ENCODE results near the gene SRCAP.
A peak's percentile ranks its signal among the peaks of the same experiment; 100 is the strongest.

SRCAP gene
- 9.8 to 15.2 reads per million in 2 experiments for total RNA-seq

DNA sequence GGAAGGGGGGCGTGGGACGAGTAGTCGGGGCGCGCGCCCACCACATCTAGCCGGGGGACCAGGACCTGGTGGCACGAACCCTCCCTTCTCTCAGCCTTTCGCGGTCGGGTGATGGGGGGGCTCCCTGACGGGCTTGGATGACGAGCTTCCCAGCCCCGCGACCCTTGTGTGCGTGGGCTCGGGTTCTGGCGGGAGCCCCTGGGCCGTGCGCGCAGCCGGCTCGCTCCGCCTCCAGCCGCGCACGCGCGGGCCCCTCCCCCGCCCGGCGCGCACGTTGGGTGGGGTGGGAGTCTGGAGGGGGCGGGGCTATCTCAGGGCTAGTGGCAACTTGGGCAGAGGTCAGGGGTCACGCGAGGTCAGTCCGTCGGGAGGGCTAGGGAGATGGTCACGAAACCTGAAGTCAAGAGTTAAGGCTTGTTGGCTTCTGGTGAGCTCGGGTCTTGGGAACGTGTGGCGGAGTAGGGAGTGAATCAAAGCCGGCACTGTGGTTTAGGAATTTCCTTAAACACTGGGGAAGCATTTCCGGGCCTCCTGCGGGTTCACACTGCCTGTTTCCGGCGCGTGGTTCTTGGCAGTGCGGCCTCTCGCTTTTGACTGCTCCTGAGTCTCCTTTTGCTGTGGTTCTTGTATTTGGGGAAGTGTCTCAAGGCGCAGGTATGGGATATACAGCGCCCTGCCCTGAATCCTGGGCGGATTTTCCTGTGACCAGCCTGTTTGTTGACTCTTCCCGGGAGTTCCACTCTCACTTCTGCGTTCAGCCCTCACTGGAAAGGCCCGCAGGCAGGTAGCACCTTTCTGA, at the start of gene SRCAP:
Gene SRCAP, plus strand, starts transcription at position 356 of the 799 bp plus-strand sequence. CDS start 1,654 bp downstream, outside the sequence.
- DNase-seq (ENCODE audit: low read depth) = peak; percentile 66

DNA sequence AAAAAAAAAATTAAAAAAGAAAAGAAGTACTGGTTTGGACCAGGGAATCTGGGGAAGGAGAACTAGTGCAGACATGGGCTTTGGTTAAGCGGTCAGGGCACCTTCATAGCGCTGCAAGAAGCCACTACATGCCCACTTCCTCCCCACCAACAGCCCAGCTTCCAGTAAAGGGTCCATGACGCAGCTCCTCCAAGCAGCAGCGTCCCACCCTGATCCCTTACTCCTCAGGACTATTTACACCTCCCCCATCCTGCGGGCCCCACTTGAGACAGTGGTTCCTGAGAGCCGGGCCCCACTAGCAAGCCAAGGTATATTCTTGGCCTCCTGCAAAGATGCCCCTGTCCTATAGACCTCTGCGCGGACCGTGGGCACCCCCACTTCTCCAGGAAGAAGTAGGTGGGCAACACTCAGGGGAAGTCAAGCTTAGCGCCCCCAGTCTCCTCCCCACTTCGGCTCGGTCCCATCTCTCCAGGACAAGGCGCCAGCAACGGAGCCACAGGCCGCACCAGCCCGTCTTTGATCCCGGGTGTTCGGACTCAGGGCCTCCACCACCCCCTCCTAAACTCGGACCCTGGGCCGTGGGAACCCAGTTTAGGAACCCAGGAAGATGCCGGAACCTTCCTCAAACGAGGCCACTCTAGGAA, 49.1 kb upstream of the SRCAP start:
- DNase-seq (ENCODE audit: low read depth) = no peak

- DNase-seq (ENCODE audit: low read depth) = peak; percentile 97
Measured at GRCh38 chr16:30650369-30651123, 48.4 kb upstream of the SRCAP start, which contains the start of gene PRR14. Gene PRR14 (plus strand): TSS chr16:30650960. CDS start chr16:30651646, 686 bp downstream.

DNA sequence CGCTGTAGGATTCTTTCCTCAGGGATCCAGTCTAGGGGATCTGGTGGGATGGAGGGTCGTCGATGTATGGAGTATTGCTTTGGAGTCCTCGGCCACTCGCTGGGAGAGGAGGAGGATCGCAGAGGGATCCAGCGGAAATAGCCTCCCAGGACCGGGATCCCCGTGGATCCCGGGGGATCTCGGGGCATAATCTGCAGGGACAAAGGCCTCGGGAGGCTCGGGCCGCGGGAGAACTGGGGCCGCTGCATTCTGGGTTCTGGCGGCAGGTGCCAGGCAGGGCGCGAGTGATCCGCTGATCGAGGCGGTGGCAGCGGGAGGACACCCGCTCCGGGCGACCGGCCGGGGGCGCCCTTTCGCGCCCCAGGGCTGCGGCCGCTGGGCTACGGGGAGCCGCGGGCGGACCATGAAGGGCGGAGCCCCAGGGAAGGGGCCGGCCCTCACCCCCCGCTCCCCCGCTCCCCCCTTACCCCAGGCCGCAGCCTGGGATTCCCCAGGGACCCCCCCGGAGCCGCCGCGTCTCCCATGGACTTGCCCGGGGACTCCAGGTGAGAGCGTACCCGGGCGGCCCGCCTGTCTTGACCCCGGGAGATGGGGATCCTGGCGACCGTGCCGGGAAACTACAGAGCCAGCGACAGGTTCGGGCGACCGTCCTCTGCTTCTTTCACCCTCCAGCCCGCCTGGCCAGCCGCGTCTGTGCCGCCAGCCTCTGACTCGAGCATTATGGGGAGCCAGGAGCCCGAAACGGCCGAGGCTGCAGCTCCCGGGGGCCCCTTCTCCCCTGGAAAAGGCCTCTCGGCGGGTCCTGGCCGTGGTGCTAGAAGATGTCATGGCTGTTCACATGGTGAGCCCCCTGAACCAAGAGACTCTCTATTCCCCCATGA, 47.6 kb upstream of the SRCAP start:
- peak; percentile 61 for DNase-seq (ENCODE audit: low read depth)

GRCh38 chr16:30652005-30652296, 47.0 kb upstream of the SRCAP start:
- no peak for DNase-seq (ENCODE audit: low read depth)

DNA sequence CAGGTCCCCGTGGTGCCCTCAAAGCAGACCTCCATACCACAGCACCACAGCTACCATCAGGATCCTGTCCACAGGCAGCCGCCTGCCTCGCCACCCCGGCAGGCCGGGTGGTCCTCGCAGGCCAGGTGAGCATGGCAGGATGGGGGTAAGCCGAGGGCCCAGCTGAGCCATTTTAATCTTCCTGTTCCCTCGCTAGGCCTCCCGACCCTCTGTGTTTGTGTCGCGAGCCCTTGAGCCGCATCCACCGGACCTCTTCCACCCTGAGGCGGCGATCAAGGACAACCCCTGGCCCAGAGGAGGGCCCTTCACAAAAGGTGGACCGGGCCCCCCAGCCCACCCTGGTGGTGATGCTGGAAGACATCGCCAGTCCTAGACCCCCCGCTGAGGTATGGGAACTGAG, 46.3 kb upstream of the SRCAP start:
- no peak for DNase-seq (ENCODE audit: low read depth)

- no peak for DNase-seq (ENCODE audit: low read depth)
Measured at GRCh38 chr16:30654856-30655255, 44.1 kb upstream of the SRCAP start.

DNA sequence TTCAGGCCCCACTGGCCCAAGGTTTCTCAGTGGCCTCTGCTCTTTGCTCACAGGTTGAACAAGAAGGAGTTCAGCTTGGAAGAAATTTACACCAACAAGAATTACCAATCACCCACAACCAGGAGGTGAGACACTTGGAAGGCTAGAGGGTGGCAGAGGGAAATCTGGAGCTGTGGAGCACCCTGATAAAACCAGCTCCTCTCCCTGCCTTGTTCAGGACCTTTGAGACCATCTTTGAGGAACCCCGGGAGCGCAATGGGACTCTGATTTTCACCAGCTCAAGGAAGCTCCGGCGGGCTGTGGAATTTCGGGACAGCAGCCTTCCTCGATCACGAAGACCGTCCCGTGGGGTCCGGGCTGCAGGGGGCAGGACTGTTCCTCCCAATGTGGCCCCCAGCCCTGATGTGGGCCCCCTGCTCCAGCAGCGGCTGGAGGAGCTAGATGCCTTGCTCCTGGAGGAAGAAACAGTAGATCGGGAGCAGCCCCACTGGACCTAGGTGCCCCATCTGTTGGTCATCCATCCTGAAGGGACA, 43.1 kb upstream of the SRCAP start:
- no peak for DNase-seq (ENCODE audit: low read depth)

DNA sequence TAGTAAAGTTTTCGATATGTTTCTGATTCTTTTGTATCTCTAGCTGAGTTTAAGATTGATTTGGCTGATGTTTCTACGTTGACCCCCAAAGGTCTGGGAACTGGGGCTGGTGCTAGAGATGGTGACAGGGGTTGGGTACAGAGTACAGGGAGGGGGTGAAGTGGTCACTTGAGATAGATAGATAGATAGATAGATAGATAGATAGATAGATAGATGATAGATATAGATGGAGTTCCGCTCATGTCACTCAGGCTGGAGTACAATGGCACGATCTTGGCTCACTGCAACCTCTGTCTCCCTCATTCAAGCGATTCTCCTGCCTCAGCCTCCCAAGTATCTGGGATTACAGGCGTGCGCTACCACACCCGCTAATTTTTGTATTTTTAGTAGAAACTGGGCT, 42.6 kb upstream of the SRCAP start:
- no peak for DNase-seq (ENCODE audit: low read depth)

DNA sequence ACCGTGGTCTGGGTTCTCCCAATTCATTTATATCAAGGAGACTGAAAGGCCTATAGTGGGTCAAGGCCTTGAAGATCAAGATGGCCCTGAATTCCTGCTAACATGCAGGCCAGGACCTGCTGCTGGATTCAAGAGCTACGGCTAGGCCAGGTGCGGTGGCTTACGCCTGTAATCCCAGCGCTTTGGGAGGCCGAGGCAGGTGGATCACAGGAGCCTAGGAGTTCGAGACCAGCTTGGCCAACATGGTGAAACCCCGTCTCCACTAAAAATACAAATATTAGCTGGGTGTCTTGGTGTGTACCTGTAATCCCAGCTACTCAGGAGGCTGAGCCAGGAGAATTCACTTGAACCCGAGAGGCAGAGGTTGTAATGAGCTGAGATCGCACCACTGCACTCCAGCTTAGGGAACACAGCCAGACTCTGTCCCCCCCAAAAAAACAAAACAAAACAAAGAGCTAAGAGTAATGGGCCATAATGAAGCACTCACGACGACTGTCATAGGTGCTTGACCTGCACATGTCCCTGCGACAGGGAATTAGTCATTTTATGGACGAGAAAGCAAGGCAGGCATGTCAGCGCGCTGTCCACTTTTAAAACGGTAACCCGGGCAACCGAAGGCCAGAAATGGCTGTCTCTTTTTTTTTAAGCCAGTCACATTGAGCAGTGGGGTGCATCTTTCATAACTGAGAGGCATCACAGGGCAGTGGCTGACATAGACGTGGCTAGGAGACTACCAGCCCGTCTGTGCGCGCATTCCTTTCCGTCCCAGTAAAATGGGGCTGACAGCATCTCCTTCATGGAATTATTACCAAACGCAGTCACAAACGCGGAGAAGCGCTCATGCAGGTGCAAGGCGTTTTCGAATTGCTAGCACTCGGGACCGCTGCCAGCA, 41.8 kb upstream of the SRCAP start:
- DNase-seq (ENCODE audit: low read depth) = no peak

DNA sequence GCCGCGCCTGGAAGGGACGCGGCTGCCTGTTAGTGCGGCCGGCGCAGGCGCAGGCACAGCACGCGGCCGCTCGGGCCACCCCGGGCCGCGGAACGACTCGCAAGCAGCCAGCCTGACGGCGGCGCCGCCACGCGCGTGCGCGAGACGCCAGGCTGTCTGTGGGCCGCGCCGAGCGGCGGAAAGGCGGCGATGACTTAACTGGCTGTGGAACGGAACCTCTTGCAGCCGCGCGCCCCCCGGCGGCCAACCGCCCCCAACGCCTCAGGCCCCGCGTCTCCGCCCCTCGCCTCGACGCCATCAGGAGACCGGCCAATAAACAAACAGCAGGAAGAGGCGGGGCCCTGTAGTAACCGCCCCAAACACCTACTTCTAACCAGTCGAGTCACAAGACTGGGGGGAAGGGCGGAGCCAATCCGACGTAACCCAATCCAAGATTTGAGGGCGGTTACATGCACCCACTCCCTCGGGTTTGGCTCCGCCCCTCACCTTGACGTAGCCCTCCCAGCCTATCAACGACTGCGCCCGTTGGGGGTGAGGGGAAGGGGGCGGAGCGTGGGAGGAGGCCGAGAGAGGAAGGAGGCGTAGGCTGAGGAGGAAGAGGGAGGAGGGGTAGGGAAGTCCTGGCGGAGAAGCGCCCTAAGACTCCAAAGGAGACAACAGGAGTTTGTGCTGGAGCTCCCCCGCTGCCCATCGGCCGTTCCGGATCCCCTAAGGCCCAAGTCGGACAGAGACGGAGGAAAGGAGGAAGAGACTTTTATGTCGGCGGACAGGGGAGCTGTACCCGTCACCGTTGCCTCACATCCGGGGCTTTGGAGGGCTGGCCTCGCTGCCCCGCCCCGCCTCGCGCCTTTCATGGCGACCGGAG, 40.9 kb upstream of the SRCAP start, which contains the start of gene FBRS:
Gene FBRS, plus strand, starts transcription at position 566 of the 865 bp plus-strand sequence. CDS start 1,088 bp downstream, outside the sequence.
- peak; percentile 100 for DNase-seq (ENCODE audit: low read depth)

GRCh38 chr16:30658731-30659506, 40.1 kb upstream of the SRCAP start:
- peak; percentile 95 for DNase-seq (ENCODE audit: low read depth)

DNA sequence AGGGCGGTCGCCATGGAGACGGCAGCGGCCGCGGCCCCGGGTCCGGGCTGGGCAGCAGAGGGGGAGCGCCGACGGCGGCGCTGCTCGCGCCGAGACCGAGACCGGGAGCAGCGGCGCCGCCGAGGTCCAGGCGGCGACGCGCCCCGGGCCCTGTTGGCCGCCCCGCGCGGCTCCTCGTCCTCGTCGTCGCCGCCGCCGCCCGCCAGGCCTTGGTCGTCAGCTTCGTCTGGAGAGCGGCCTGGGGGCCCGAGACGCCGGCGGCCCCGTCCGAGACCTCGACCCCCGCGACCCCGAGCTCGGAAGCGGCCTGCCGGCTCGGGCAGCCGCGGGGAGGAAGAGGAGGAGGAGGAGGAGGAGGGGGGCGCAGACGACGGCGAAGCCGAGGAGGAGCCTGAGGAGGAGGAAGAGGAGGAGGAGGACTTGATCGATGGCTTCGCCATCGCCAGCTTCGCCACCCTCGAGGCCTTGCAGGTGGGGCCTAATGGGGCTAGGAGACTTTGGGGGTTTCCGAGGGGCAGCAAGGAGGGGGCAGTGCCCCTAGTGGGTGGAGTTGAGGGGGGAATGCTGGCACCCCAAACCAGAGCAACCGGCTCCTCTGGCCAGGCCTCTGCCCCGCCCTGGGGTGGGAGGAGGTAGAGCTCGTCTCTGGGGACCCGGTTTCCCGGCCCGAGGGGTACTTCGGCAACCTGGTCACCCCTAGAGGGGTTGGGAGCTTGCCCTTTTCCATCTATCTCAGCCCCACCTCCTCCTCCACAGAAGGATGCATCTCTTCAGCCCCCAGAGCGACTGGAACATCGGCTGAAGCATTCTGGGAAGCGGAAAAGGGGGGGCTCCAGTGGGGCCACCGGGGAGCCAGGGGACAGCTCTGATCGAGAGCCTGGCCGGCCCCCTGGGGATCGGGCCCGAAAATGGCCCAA, 39.2 kb upstream of the SRCAP start:
- peak; percentile 30 for DNase-seq (ENCODE audit: low read depth)

DNA sequence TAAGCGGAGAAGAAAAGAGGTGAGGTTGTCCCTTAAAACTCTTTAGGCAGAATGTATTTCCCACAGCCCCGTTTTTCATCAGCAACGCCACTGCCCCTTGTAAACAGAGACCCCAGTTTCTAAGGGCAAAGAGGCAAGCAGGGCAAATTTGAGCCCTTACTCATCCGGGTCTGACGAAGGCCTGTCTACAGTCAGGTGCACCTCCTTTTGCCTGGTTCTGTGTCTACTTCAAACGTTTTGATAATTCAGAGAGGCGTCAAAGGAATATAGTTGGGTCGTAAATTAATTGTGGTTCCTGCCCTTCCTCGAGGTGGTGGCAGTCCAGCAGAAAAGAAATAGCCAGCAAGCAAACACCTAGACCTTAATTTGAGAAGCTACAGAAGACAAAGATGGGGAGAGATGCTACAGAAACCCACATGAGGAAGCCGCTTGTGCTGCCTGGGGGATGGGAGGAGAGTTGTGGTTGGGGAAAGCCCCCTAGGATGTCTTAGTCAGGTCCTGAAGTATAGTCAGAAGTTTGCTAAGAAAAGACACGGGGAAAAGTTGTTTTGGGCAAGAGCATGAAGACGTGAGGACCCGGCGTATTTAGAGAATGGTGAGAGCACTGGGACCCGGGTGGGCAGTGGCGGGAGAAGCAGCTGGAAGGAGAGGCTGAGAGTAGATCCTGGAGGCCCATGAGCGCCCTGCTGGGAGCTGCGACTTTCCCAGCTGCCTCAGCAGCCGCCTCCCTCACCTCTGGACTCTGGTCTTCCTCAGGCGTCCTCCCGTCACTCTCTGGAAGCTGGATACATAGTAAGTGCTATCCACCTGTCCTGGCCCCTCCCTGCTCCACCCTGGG, 38.3 kb upstream of the SRCAP start:
- peak; percentile 77 for DNase-seq (ENCODE audit: low read depth)

DNA sequence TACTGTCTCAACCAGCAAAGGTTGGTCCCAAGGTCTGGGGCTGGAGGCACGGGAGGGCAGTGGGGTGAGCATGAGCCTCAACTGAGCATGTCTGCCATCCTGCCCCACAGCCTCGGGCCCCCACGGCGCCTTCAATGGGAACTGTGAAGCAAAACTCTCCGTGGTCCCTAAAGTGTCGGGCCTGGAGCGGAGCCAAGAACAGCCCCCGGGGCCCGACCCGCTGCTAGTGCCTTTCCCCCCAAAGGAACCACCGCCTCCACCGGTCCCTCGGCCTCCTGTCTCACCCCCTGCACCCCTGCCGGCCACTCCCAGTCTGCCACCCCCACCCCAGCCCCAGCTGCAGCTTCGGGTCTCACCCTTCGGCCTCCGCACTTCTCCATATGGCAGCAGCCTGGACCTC, 36.5 kb upstream of the SRCAP start:
- no peak for DNase-seq (ENCODE audit: low read depth)

GRCh38 chr16:30663038-30663437, 35.9 kb upstream of the SRCAP start:
- no peak for DNase-seq (ENCODE audit: low read depth)
